ENCODE results near the gene EPN1. TPM values are rescaled to one million over a fixed set of nuclear protein-coding genes. Genes with fewer than 3 reads are reported as not detected.

The EPN1 gene
- total and polyA plus RNA-seq, 5 donors from 2014 or later: 6.3 to 46.1 (median 8.1) TPM

GRCh38 chr19:55666343-55667005 is 8.6 kb upstream of the EPN1 start:
- H3K4me1 ChIP-seq (ENCODE audit: control insufficient read depth, insufficient read depth, low read length, poor library complexity, severe bottlenecking): peaks cover 11% of the 10 kb centered on the region
- Mint-ChIP-seq H3K4me1 (peaks cover 0 to 55% (median 17%) of the 10 kb centered on the region in 4 donors), H3K9me3 (no peaks in the 10 kb centered on the region), H3K27ac (no peak overlapping the region), H3K27me3 (no peaks in the 10 kb centered on the region), H3K4me3 (no peak overlapping the region), H3K36me3 (peaks cover 39% of the 10 kb centered on the region)
- no peaks in the 10 kb centered on the region for H3K27me3 ChIP-seq (ENCODE audit: control insufficient read depth, insufficient read depth, low read length)
- DNase-seq (no peak), ATAC-seq (ENCODE audit: low read depth in 2 of 2) (no peak)
- H3K36me3 ChIP-seq (ENCODE audit: control insufficient read depth, insufficient read depth, low read length): peaks cover 86% of the 10 kb centered on the region
- H3K9me3 ChIP-seq (ENCODE audit: control insufficient read depth in 2 of 2, low read length in 2 of 2): no peaks in the 10 kb centered on the region
- H3K27ac ChIP-seq (ENCODE audit: insufficient read depth, low read length, poor library complexity, severe bottlenecking): no peak overlapping the region
- no peak overlapping the region for H3K4me3 ChIP-seq (ENCODE audit: low read depth, low read length)

GRCh38 chr19:55667006-55667381 is 8.0 kb upstream of the EPN1 start:
- Mint-ChIP-seq H3K27ac (no peak overlapping the region), H3K4me1 (peaks cover under 1 to 52% (median 16%) of the 10 kb centered on the region in 4 donors)

GRCh38 chr19:55667511-55667910 is 7.5 kb upstream of the EPN1 start:
- no peaks in the 10 kb centered on the region for H3K9me3 Mint-ChIP-seq
- Histone ChIP-seq H3K36me3 (ENCODE audit: control insufficient read depth, insufficient read depth, low read length) (peaks cover 84% of the 10 kb centered on the region), H3K4me3 (ENCODE audit: low read depth, low read length) (no peak overlapping the region), H3K27me3 (ENCODE audit: control insufficient read depth, insufficient read depth, low read length) (no peaks in the 10 kb centered on the region), H3K27ac (ENCODE audit: insufficient read depth, low read length, poor library complexity, severe bottlenecking) (no peak overlapping the region), H3K9me3 (ENCODE audit: control insufficient read depth in 2 of 2, low read length in 2 of 2) (no peaks in the 10 kb centered on the region), H3K4me1 (ENCODE audit: control insufficient read depth, insufficient read depth, low read length, poor library complexity, severe bottlenecking) (peaks cover 11% of the 10 kb centered on the region)
- peaks cover 38% of the 10 kb centered on the region for H3K36me3 Mint-ChIP-seq
- no peak overlapping the region for H3K4me3 Mint-ChIP-seq
- ATAC-seq (ENCODE audit: low read depth in 2 of 2): no peak
- no peak for DNase-seq
- peaks cover 5 to 55% (median 16%) of the 10 kb centered on the region in 4 donors for H3K4me1 Mint-ChIP-seq
- no peaks in the 10 kb centered on the region for H3K27me3 Mint-ChIP-seq
- no peak overlapping the region for H3K27ac Mint-ChIP-seq

More at GRCh38 chr19:55667006-55667381, 8.0 kb upstream of the EPN1 start:
- peaks cover 11% of the 10 kb centered on the region for H3K4me1 ChIP-seq (ENCODE audit: control insufficient read depth, insufficient read depth, low read length, poor library complexity, severe bottlenecking)
- H3K36me3 ChIP-seq (ENCODE audit: control insufficient read depth, insufficient read depth, low read length): peaks cover 82% of the 10 kb centered on the region
- Mint-ChIP-seq H3K36me3 (peaks cover 35% of the 10 kb centered on the region), H3K9me3 (no peaks in the 10 kb centered on the region), H3K27me3 (no peaks in the 10 kb centered on the region), H3K4me3 (no peak overlapping the region)
- ATAC-seq (ENCODE audit: low read depth in 2 of 2): no peak
- no peaks in the 10 kb centered on the region for H3K27me3 ChIP-seq (ENCODE audit: control insufficient read depth, insufficient read depth, low read length)
- H3K27ac ChIP-seq (ENCODE audit: insufficient read depth, low read length, poor library complexity, severe bottlenecking): no peak overlapping the region
- no peak for DNase-seq
- H3K4me3 ChIP-seq (ENCODE audit: low read depth, low read length): no peak overlapping the region
- no peaks in the 10 kb centered on the region for H3K9me3 ChIP-seq (ENCODE audit: control insufficient read depth in 2 of 2, low read length in 2 of 2)

- peaks cover 11% of the 10 kb centered on the region for H3K4me1 ChIP-seq (ENCODE audit: control insufficient read depth, insufficient read depth, low read length, poor library complexity, severe bottlenecking)
- Mint-ChIP-seq H3K4me1 (peaks cover 5 to 51% (median 11%) of the 10 kb centered on the region in 4 donors), H3K27ac (no peak overlapping the region), H3K27me3 (no peaks in the 10 kb centered on the region), H3K4me3 (no peak overlapping the region), H3K36me3 (peaks cover 33% of the 10 kb centered on the region), H3K9me3 (no peaks in the 10 kb centered on the region)
- no peak for DNase-seq
- no peaks in the 10 kb centered on the region for H3K27me3 ChIP-seq (ENCODE audit: control insufficient read depth, insufficient read depth, low read length)
- no peak overlapping the region for H3K27ac ChIP-seq (ENCODE audit: insufficient read depth, low read length, poor library complexity, severe bottlenecking)
- no peak for ATAC-seq (ENCODE audit: low read depth in 2 of 2)
- H3K4me3 ChIP-seq (ENCODE audit: low read depth, low read length): no peak overlapping the region
- H3K36me3 ChIP-seq (ENCODE audit: control insufficient read depth, insufficient read depth, low read length): peaks cover 79% of the 10 kb centered on the region
- H3K9me3 ChIP-seq (ENCODE audit: control insufficient read depth in 2 of 2, low read length in 2 of 2): no peaks in the 10 kb centered on the region
Measured at GRCh38 chr19:55667958-55668357, 7.1 kb upstream of the EPN1 start.

- Mint-ChIP-seq H3K36me3 (peaks cover 27% of the 10 kb centered on the region), H3K4me3 (no peak overlapping the region), H3K4me1 (peaks cover 5 to 53% (median 11%) of the 10 kb centered on the region in 4 donors), H3K27ac (no peak overlapping the region), H3K27me3 (no peaks in the 10 kb centered on the region), H3K9me3 (no peaks in the 10 kb centered on the region)
- no peaks in the 10 kb centered on the region for H3K27me3 ChIP-seq (ENCODE audit: control insufficient read depth, insufficient read depth, low read length)
- no peaks in the 10 kb centered on the region for H3K9me3 ChIP-seq (ENCODE audit: control insufficient read depth in 2 of 2, low read length in 2 of 2)
- H3K27ac ChIP-seq (ENCODE audit: insufficient read depth, low read length, poor library complexity, severe bottlenecking): no peak overlapping the region
- no peak overlapping the region for H3K4me3 ChIP-seq (ENCODE audit: low read depth, low read length)
- peaks cover 73% of the 10 kb centered on the region for H3K36me3 ChIP-seq (ENCODE audit: control insufficient read depth, insufficient read depth, low read length)
- ATAC-seq (ENCODE audit: low read depth in 2 of 2) (no peak), DNase-seq (no peak)
- peaks cover 11% of the 10 kb centered on the region for H3K4me1 ChIP-seq (ENCODE audit: control insufficient read depth, insufficient read depth, low read length, poor library complexity, severe bottlenecking)
Measured at GRCh38 chr19:55668603-55669348, 6.2 kb upstream of the EPN1 start.

- Mint-ChIP-seq H3K27me3 (no peaks in the 10 kb centered on the region), H3K27ac (no peak overlapping the region), H3K36me3 (peaks cover 21% of the 10 kb centered on the region), H3K9me3 (no peaks in the 10 kb centered on the region), H3K4me3 (peak overlapping the region in 1 of 4 donors; percentile 61), H3K4me1 (peaks cover 5 to 53% (median 11%) of the 10 kb centered on the region in 4 donors)
- H3K9me3 ChIP-seq (ENCODE audit: control insufficient read depth in 2 of 2, low read length in 2 of 2): no peaks in the 10 kb centered on the region
- H3K4me3 ChIP-seq (ENCODE audit: low read depth, low read length): no peak overlapping the region
- no peaks in the 10 kb centered on the region for H3K27me3 ChIP-seq (ENCODE audit: control insufficient read depth, insufficient read depth, low read length)
- DNase-seq: no peak
- H3K4me1 ChIP-seq (ENCODE audit: control insufficient read depth, insufficient read depth, low read length, poor library complexity, severe bottlenecking): peaks cover 16% of the 10 kb centered on the region
- peaks cover 65% of the 10 kb centered on the region for H3K36me3 ChIP-seq (ENCODE audit: control insufficient read depth, insufficient read depth, low read length)
- no peak for ATAC-seq (ENCODE audit: low read depth in 2 of 2)
- H3K27ac ChIP-seq (ENCODE audit: insufficient read depth, low read length, poor library complexity, severe bottlenecking): no peak overlapping the region
Measured at GRCh38 chr19:55669418-55670279, 5.4 kb upstream of the EPN1 start.

- Histone ChIP-seq H3K4me1 (ENCODE audit: control insufficient read depth, insufficient read depth, low read length, poor library complexity, severe bottlenecking) (peaks cover 19% of the 10 kb centered on the region), H3K9me3 (ENCODE audit: control insufficient read depth in 2 of 2, low read length in 2 of 2) (no peaks in the 10 kb centered on the region), H3K27ac (ENCODE audit: insufficient read depth, low read length, poor library complexity, severe bottlenecking) (peak overlapping the region; percentile 19), H3K4me3 (ENCODE audit: low read depth, low read length) (no peak overlapping the region), H3K36me3 (ENCODE audit: control insufficient read depth, insufficient read depth, low read length) (peaks cover 60% of the 10 kb centered on the region), H3K27me3 (ENCODE audit: control insufficient read depth, insufficient read depth, low read length) (no peaks in the 10 kb centered on the region)
- peak in 2 of 3 donors; percentile 22 to 27 for DNase-seq
- H3K36me3 Mint-ChIP-seq: peaks cover 18% of the 10 kb centered on the region
- peaks cover 8 to 51% (median 11%) of the 10 kb centered on the region in 4 donors for H3K4me1 Mint-ChIP-seq
- H3K27ac Mint-ChIP-seq: no peak overlapping the region
- H3K4me3 Mint-ChIP-seq: peak overlapping the region in 3 of 4 donors; percentile 21 to 86 (median 61)
- H3K9me3 Mint-ChIP-seq: no peaks in the 10 kb centered on the region
- no peak for ATAC-seq (ENCODE audit: low read depth in 2 of 2)
- H3K27me3 Mint-ChIP-seq: no peaks in the 10 kb centered on the region
Measured at GRCh38 chr19:55670280-55671053, 4.6 kb upstream of the EPN1 start.

Data from CD4-positive, CD25-positive, alpha-beta regulatory T cell (primary cell).